HG02642 (cell line): ENCODE measurements around the gene UTP25.
"Not testable (repeated sequence)": the region's sequence is repeated elsewhere in the genome, so short reads cannot be mapped to it uniquely, and the experiment has no call there.

Experiments
- ATAC-seq: cut with Tn5 transposase; IDR thresholded peaks from one replicate; pipeline ENCODE4 v1.9.1; 2021; ENCODE audit warnings: mild to moderate bottlenecking; ENCODE audit not compliant: unreplicated experiment, poor library complexity

Gene UTP25

GRCh38 chr1:209827384-209828262 is at the start of gene UTP25:
UTP25 (plus strand) TSS chr1:209827972; CDS start chr1:209828064, 92 bp downstream.
- ATAC-seq: peak; percentile 94

DNA sequence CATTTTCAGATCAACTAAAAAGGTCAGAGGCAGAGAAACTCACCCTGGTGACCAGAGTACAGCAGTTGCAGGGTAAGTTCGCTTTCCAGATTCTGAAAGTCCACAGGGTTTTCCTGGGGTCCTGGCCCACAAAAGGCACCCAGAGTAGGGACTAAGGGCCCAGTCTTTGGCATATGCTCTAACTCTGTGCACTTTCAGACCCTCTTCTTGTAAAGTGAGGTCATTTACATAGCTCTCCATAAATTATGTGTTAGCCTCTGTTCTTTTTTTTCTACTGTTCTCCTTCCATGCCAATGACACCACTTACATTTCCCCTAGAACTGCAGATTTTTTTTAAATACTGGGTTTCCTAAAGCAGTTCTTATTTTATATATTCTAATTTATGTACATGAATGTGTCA is 49.7 kb upstream of the UTP25 start:
- no peak for ATAC-seq

- ATAC-seq: no peak
Observed at GRCh38 chr1:209780268-209780667, 47.5 kb upstream of the UTP25 start.

DNA sequence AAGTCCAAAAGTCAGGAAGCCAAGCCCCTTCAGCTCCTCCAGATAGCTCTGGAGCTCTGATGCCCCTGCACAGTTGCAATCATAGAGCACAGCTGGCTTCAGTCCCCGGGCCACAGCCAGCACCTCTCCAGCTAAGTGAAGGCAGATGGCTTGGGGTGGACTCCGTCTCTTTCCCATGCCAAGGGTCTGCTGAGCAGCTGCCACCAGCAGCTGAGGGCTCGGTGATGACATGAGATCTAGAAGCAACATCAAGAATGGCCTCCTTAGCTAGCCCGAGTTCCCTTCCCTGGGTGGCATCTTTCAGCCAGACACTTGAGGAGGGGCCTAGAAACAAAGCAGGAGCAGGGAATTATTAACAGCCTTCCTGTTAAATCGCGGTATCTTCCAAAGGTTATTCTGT is 44.4 kb upstream of the UTP25 start:
- no peak for ATAC-seq

DNA sequence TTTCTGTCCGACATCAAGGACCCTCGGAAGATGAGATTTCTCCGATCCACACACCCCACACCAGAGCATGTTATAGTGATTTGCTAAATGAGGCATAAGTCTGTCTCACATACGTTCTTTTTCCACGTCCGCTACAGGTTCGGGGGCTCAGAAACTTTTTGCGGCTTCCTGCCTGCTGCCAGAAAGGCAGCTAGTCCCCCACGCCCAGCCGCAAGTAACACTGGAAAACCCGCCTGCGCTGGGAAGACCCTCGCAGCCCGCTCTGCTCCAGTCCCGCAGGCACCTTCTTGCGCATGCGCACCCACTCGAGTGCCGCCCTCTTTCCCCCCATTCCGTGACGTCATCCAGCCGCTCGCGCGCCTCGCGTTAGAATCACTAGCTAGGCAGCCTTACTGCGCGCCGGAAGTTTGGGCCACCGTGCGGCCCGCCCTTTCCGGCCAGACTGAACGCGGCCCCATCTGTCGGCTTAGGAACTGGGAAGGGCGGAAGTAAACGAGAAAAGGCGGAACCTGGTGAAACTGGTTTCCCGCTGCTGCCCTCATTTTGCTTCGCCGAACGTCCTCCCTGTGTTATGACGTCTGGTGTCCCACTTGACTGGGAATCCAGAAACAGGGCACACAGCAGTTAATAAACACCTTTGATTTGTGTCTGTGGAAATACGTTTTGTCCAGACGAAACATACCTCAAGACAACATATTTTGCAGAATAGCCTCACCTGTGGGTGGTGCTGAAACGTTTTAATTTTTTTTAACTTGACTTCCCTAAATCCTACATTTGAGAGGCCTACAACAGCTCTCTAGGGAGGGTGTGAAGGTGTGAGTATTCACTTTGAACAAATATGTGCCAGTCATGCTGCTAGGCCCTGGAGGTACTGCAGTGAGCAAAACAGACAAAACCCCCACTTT is 43.3 kb upstream of the UTP25 start, which contains the start of gene C1orf74:
Gene C1orf74 (minus strand): TSS at position 295 of the 905 bp plus-strand sequence. CDS start 925 bp downstream, outside the sequence.
- ATAC-seq: peak; percentile 99

DNA sequence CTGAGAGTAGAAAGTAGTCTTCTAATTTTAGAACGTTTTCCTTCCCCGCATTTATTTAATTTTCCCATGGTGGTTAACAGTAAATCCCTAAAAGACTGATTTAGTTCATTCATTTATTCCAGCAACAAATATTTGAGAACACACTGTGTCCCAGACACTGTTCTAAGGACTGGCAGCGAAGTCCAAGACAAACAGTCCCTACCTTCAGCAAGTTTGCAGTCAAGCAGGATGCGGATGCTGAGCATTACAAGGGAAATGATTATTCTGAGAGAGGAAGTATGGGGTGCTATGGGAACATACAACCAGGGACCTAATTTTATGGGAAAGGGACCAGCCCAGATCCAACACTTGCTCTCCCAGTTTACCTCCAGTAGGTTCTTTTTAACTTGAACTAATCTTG is 42.2 kb upstream of the UTP25 start:
- ATAC-seq: no peak

DNA sequence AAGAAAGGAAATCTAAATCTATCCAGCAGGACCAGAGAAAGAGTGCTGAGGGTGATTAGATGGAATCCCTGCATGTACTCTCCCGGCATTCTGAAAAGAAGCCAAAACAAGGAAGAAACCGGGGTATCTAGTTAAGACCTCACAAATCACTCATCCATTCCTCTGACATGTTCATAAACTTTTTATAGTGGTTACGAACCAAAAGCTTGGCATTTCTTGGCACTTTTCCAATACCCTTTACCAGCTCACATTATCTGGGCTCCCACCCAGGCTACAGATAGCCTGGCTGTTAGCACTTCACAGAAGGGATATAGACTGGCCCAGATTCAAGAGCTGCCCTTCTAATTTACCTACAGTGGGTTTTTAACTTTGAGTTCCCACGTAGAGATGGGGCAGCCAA is 41.6 kb upstream of the UTP25 start:
- no peak for ATAC-seq

- no peak for ATAC-seq
Observed at GRCh38 chr1:209787551-209787950, 40.2 kb upstream of the UTP25 start.

- no peak for ATAC-seq
Observed at GRCh38 chr1:209789245-209789644, 38.5 kb upstream of the UTP25 start.

- no peak for ATAC-seq
Observed at GRCh38 chr1:209790286-209791193, 37.2 kb upstream of the UTP25 start.

DNA sequence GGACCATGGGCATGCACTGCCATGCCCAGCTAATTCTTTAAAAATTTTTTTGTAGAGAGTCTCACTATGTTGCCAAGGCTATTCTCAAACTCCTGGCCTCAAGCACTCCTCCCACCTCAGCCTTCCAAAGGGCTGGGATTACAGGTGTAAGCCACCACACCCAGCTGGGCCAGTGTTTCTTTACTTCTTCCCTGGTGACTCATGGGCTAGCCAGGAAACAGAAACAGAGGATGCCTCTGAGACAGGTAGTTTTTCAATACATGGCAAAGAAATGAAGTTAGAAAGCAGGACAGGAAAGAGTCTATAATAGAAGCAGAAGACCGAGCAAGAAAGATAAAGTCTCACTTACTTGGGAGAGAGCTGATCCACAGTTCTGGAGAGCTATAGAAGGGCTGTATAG is 35.9 kb upstream of the UTP25 start:
- no peak for ATAC-seq

DNA sequence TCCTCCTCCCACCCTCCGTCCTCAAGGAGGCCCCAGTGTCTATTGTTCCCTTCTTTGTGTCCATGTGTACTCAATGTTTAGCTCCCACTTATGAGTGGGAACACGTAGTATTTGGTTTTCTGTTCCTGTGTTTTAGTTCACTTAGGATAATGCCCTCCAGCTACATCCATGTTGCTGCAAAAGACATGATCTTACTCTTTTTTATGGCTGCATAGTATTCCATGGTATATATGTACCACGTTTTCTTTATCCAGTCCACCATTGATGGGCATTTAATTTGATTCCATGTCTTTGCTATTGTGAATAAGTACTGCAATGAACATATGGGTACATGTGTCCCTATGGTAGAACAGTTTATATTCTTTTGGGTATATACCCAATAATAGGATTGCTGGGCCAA is 34.1 kb upstream of the UTP25 start:
- not testable (repeated sequence) for ATAC-seq

GRCh38 chr1:209797978-209798639 is 29.7 kb upstream of the UTP25 start:
- no peak for ATAC-seq

DNA sequence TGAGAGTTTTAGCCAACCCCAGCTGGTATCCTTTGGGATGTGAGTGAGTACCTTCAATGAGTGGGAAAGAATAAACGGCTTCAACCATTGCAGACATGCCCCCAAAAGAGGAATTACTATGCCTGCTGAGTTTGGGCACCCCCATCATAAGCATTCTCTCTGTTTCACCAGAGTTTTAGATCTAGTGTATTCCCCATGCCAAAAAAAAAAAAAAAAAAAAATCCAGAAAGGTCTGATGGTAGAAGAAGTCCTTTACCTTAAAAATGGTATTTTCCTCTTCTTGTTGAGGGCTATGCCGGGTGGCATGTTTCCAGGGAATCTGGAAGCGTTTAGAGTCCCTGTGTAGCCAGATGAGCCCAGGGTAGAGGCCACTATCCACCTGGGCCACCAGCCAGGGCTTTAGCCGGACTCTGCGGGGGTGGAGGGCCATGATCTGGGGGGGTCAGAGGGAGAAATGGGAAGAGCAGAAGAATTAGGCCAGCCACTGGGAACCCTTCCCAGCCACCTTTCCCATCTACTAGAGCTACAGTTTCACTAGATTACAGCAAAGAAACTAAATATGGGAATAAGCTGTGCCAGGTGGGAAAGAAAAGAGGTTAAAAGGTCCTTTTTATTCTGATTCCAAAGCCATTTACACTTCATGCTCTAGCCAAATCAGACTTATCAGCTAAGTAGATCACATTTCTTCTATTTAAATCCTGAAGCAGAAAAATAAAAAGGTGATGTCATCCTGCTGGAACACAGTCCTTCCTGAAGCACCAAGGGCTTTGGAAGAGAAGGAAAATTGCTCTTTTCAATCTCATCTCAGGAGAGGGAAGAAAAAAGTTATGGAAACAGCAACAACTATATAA is 26.6 kb upstream of the UTP25 start:
- no peak for ATAC-seq

DNA sequence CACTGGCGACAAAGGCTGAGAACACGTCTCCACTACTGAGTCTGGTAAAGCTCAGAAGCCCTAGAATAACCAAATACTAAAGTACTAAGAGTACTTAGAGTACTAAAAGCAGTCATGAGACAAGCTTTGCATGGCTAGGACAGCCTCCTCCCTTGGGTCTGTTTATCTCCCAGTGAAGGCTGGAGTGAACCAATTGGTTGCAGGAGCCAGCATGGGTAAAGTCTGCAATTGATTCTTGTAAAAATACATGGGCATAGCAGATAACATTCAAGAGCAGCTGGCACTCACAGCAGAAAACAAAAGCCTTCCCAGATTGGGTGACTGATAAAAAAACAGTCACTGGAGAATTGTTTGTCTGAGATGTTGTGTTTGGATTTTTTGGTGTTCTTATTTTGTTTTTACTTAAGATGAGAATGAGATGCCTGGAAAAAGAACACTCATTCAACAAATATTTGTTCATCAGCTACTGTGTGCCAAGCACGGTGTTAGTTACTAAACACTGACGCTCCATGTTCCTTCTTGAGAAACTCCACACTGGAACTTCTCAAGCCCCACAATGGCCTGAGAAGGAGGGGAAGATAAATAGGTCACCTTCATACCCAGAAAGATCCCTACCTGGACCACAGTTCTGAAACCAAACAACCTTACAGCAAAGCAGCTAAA is 25.5 kb upstream of the UTP25 start:
- no peak for ATAC-seq

DNA sequence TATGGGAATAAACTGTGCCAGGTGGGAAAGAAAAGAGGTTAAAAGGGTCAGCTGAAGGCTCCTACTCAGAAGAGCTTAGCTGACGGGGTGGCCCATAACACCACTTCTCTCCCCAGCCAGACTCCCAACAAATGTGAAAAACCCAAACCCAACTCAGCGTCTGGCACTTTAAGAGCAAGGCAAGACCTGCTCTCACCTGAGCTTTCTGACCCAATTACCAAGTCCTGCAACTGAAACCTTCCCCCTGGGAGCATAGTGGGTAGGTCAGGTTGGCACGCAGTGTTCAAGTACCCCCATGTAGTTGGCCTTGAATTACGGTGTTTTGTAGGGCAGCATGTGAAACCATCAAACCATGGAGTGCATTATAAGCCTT is 25.0 kb upstream of the UTP25 start:
- no peak for ATAC-seq

- no peak for ATAC-seq
Observed at GRCh38 chr1:209803568-209803967, 24.2 kb upstream of the UTP25 start.

DNA sequence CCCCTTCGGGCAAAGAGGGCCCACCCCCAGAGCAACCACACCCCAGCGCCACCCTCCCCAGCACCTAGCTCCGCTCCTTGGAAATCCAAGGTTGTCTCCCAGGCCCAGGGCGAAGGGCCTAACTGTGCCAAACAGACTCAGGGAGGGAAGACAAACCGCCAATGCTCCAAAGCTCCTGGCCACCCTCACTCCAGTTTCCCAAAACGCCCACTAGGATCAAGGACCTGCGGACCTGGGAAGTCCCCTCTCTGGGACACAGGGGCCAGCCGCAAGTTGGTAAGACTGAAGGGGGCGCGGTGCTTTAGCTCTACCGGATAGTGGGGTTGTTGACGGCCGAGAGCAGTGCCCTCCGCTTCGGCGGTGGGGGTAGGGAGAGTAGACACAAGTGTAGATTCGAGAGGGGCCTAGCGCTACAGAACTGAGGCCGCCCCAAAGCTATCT is 22.4 kb upstream of the UTP25 start:
- ATAC-seq: no peak
